Calu3 (cell line): ENCODE results near the gene EXOC3L1. TPM values are rescaled to one million over a fixed set of nuclear protein-coding genes. Genes with fewer than 3 reads are reported as not detected.

Source experiments
- BruUV-seq: library from RNA; stranded (reverse); fragments of 400-500 nt; replicated peaks from 2 replicates; lab custom pipeline; 2021; lab: Mats Ljungman, UMichigan
- CTCF ChIA-PET: fragments of 300-600 bp; sonication (Branson Sonifier 250); formaldehyde crosslinking; loops from one replicate; lab custom pipeline; 2022; ENCODE audit warnings: antibody characterized with exemption; lab: Charles Lee
- DNase-seq: peaks from one replicate; pipeline ENCODE4 v3.0.0; 2022
- H3K27ac Mint-ChIP-seq: one replicate; pipeline ENCODE4 v1.8.0; 2022; ENCODE audit warnings: mixed read lengths; ENCODE audit not compliant: unreplicated experiment
- H3K27me3 Mint-ChIP-seq: one replicate; pipeline ENCODE4 v1.8.0; 2022; ENCODE audit warnings: mixed read lengths; ENCODE audit not compliant: unreplicated experiment
- H3K36me3 Mint-ChIP-seq: one replicate; pipeline ENCODE4 v1.8.0; 2022; ENCODE audit warnings: mild to moderate bottlenecking, moderate library complexity, mixed read lengths; ENCODE audit not compliant: insufficient read depth, unreplicated experiment
- H3K4me1 Mint-ChIP-seq: one replicate; pipeline ENCODE4 v1.8.0; 2022; ENCODE audit warnings: mild to moderate bottlenecking, low read depth, mixed read lengths; ENCODE audit not compliant: unreplicated experiment
- H3K4me3 Mint-ChIP-seq: one replicate; pipeline ENCODE4 v1.8.0; 2022; ENCODE audit warnings: mild to moderate bottlenecking, low read depth, moderate library complexity, mixed read lengths; ENCODE audit not compliant: unreplicated experiment
- H3K9me3 Mint-ChIP-seq: one replicate; pipeline ENCODE4 v1.8.0; 2022; ENCODE audit warnings: low read depth, mixed read lengths; ENCODE audit not compliant: unreplicated experiment
- intact Hi-C: fragments of 100-400 bp; cut with micrococcal nuclease; formaldehyde crosslinking; loops from one replicate; pipeline ENCODE4 v1.10.0; 2022; ENCODE audit not compliant: unreplicated experiment
- total RNA-seq: library from RNA; stranded (reverse); gene quantifications from 2 replicates; pipeline ENCODE4 v1.2.3, GENCODE V29; 2022
- TF ChIP-seq, protein P1 (sequence below): fragments of 200-600 bp; IDR thresholded peaks from one replicate; pipeline ENCODE4 v1.8.0; 2022; ENCODE audit warnings: antibody characterized with exemption; ENCODE audit not compliant: unreplicated experiment

The EXOC3L1 gene
- total RNA-seq, 1 experiment from 2014 or later, result 0.31 TPM

DNA sequence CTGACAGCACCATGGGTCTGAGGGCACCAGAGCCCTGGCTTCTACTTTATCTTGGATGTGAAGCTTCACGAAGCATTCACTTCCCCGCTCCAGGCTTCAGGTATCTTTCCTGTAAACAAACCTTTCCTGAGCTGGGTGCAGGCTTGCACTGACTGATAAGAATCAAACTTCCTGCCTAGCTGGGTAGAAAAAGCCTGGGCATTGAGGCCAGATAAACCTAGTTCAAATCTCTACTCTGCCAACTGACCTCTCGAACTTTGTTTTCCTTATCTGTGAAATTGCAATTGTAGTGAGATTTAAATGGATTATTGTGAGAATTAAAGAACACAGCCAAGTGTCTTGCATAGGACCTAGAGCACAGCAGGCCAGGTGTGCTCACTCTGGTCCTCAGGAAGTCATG lies 34.1 kb upstream of the EXOC3L1 start:
- TF ChIP-seq, protein P1, sequence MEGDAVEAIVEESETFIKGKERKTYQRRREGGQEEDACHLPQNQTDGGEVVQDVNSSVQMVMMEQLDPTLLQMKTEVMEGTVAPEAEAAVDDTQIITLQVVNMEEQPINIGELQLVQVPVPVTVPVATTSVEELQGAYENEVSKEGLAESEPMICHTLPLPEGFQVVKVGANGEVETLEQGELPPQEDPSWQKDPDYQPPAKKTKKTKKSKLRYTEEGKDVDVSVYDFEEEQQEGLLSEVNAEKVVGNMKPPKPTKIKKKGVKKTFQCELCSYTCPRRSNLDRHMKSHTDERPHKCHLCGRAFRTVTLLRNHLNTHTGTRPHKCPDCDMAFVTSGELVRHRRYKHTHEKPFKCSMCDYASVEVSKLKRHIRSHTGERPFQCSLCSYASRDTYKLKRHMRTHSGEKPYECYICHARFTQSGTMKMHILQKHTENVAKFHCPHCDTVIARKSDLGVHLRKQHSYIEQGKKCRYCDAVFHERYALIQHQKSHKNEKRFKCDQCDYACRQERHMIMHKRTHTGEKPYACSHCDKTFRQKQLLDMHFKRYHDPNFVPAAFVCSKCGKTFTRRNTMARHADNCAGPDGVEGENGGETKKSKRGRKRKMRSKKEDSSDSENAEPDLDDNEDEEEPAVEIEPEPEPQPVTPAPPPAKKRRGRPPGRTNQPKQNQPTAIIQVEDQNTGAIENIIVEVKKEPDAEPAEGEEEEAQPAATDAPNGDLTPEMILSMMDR, result no peak
- no peak for DNase-seq
- CTCF ChIA-PET, result no interaction called here
- BruUV-seq, result no TSS peak
- no peak overlapping the region for H3K27ac Mint-ChIP-seq
- peaks cover 39% of the 10 kb centered on the region for H3K4me1 Mint-ChIP-seq
- H3K27me3 Mint-ChIP-seq, result no peaks in the 10 kb centered on the region
- H3K36me3 Mint-ChIP-seq, result peaks cover 31% of the 10 kb centered on the region
- intact Hi-C loops, result no loop called here
- H3K9me3 Mint-ChIP-seq, result no peaks in the 10 kb centered on the region
- no peak overlapping the region for H3K4me3 Mint-ChIP-seq

DNA sequence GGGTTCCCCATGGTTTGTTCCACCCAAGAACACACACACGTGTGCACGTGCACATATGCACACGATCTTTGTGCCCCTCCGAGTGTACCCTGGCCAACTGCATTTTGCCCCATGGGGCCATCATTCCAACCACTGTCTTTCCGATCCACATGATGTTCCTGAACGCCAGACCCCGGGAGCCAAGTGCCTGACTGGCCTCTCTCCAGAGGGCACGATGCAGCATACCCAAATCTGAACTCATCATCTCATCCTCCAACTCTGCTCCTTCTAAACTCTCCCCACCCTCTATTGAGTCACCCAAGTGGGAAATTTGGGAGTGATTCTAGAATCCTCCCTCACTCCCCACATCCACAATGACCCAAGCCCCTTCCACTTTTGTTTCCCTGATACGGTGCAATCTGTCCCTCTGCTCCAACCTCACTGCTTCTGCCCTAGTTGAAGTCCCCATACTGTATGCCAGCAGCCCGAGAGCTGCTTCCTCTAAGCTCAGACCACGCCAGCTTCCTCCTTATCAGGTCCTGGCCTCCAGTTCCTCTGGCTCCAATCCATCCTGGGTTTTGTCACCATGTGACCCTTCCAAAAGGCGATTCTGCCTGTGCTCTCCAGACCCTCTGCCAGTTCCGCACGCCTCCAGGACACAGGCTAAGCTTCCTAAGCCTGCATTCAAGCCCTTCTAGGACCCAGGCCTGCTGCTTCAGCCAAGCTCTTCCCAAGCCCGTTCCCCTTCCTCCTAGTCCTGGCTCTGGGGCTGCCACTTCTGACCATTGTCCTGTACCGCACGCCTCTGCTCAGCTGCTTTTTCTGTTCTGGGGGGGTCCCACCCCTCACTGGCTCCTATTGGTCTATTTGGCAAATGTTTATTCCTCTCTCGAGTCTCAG lies 26.9 kb upstream of the EXOC3L1 start:
- no peaks in the 10 kb centered on the region for H3K4me1 Mint-ChIP-seq
- H3K27ac Mint-ChIP-seq, result no peak overlapping the region
- TF ChIP-seq, protein P1, result no peak
- CTCF ChIA-PET, result no interaction called here
- H3K36me3 Mint-ChIP-seq, result no peaks in the 10 kb centered on the region
- H3K9me3 Mint-ChIP-seq, result no peaks in the 10 kb centered on the region
- peaks cover 28% of the 10 kb centered on the region for H3K27me3 Mint-ChIP-seq
- intact Hi-C loops, result no loop called here
- H3K4me3 Mint-ChIP-seq, result no peak overlapping the region
- no TSS peak for BruUV-seq
- no peak for DNase-seq

DNA sequence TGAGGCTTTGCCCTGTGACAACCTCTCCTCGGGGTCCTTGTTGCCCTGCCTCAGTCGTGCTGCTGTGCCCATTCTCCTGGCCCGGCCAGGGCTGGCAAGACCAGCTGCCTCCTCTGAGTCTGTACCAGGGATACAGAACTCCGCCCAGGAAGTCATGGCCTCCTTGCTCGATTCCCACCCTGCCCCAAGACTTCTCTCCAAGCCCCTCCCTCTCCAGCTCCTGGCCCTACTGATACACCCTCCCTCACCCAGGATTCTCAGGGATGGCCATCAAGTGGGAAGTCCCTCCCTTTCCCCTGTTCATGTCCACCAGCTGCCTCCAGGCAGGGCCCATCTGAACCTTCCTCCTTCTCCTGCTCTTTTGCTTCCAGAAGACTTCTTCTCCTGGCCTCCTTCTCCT lies 25.8 kb upstream of the EXOC3L1 start:
- CTCF ChIA-PET, result no interaction called here
- Mint-ChIP-seq H3K27me3 (peaks cover 28% of the 10 kb centered on the region), H3K36me3 (no peaks in the 10 kb centered on the region), H3K27ac (no peak overlapping the region), H3K4me1 (no peaks in the 10 kb centered on the region), H3K9me3 (no peaks in the 10 kb centered on the region), H3K4me3 (no peak overlapping the region)
- intact Hi-C loops, result no loop called here
- no peak for DNase-seq
- no TSS peak for BruUV-seq
- TF ChIP-seq, protein P1, result no peak

DNA sequence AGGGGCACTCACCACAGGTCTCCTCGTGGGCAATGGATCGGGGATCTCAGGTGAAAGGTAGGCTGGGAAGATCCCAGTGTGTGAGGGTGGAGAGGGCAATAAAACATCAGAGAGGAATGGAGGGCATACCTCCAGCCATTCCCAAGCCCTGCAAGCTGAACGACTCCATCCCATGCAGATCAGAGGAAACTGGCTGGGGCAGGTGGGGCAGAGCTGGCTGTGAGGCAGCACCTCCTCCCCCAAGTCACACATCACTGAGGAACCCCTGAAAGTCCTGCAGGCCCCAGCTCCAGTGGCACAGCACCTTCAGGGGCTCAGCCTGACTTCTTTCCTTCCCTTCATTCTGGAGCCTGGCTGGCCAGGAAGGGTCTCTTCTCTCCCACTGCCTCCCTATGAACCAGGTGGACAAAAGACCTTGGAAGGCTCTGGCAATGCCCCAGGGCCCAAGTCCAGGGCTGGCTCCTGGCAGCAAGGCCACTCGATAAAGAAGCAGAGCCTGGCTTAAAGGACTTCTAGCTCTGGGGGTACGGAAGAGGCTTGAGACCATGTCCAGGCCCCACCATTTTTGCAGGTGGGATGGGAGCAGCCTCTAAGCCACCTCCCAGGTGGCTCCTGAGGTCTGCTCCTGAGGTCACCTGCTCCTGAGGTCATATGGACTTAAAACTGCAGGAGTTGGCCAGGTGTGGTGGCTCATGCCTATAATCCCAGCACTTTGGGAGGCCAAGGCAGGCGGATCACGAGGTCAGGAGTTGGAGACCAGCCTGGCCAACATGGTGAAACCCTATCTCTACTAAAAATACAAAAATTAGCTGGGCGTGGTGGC lies 23.5 kb upstream of the EXOC3L1 start:
- DNase-seq, result no peak
- TF ChIP-seq, protein P1, result no peak
- Mint-ChIP-seq H3K36me3 (no peaks in the 10 kb centered on the region), H3K27me3 (peaks cover 41% of the 10 kb centered on the region), H3K27ac (no peak overlapping the region), H3K9me3 (no peaks in the 10 kb centered on the region), H3K4me1 (no peaks in the 10 kb centered on the region), H3K4me3 (no peak overlapping the region)
- CTCF ChIA-PET, result no interaction called here
- no TSS peak for BruUV-seq
- intact Hi-C loops, result no loop called here
